ENCODE data around the gene ASMT.
"Not testable (repeated sequence)": the region's sequence is repeated elsewhere in the genome, so short reads cannot be mapped to it uniquely, and the experiment has no call there.

DNA sequence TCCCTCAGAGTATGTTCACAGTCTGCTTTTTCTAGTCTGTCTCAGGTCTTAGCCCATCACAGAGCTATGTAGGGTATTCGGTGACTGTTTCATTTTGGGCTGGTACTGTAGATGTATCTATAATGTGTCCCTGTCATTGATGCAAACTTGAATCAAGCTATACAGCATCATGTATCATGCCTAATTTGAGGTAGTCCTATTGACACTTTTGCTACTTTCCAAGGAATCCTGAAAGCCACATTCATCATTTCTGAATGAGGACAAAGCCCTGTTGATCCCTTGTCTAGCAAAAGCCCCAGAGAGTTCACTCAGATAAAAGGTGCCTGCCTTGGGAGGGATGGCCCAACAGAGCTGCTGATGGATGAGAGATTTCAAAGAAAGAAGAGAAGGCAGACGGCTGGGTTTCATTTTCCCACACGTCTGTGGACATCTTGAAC lies 70.6 kb downstream of the ASMT start:
- not testable (repeated sequence) for TF ChIP-seq POLR2AphosphoS5, POLR2A (IDR thresholded peaks at IDR 0.05)
